ENCODE measurements around the gene SFN.

DNA sequence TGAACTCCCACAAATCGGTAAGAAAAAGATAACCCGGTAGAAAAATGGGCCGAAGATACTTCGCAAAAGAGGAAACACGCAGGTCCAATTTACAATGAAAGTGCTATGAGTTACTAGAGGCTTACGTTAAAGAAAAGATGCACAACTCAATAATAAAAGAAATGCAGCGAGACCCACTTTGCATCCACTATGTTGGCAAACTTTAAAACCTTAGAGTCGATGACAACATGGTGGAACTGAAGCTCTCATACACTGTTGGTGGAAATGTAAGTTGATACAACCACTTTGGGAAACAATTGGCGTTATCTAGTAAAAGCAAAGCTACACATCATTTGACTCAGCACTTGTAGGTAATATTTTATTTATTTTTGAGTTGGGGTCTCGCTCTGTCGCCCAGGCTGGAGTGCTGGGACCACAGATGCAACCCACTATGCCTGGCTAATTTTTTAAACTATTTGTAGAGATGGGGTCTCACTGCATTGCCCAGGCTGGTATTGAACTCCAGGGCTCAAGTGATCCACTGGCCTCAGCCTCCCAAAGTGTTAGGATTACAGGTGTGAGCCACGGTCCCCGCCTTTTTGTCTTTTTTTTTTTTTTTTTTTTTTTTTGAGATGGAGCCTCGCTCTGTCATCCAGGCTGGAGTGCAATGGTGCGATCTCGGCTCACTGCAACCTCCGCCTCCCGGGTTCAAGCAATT lies 38.0 kb downstream of the SFN start:
- TF ChIP-seq YY1 (IDR thresholded peaks at IDR 0.05; ENCODE audit: insufficient read depth, insufficient replicate concordance, low read depth, low read length) (no peak), NFATC3 (CRISPR knock-in tag; IDR thresholded peaks at IDR 0.05) (no peak), MXI1 (IDR thresholded peaks at IDR 0.05; ENCODE audit: borderline replicate concordance, low read depth, low read length) (no peak)

Data from HepG2 (cell line).